Thyroid gland (tissue), 4 donors: ENCODE measurements around the gene ACSM4.

ENCODE experiments used
- POLR2A ChIP-seq, 2 donors: fragments of 450-650 bp; IDR thresholded peaks; one replicate each; pipeline ENCODE4 v1.6.1; 2017; ENCODE audit warnings: antibody characterized with exemption in 2 of 2, mild to moderate bottlenecking in 2 of 2, moderate library complexity in 1 of 2
- TF ChIP-seq, protein P1 (sequence below), 6 experiments: fragments of 200-600 bp in 3 of 6; fragments of 450-650 bp in 3 of 6; sonication (generic) in 3 of 6; IDR thresholded peaks; one replicate each; pipeline ENCODE4 v1.5.1; 2016 to 2019; ENCODE audit warnings: antibody characterized with exemption in 6 of 6, mild to moderate bottlenecking in 2 of 6, inconsistent platforms in 1 of 6, moderate library complexity in 1 of 6

DNA sequence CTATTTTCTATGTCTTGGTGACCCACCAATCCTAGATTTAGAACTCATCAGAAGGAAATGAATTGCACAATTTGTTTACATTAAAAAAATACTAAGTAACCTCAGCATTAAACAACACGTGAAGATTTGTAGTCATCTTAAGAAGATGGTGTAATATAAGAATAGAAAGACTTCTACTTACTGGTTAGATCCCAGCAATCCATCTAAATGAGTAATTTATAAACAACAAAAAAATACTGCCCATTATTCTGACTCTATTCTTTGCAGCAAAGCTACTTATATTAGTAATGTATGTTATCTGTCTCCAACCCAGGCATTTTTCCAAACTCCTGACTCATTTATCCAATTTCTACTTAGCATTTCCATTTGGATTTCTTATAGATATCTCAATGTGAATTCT is 72.3 kb downstream of the ACSM4 start:
- TF ChIP-seq, protein P1, sequence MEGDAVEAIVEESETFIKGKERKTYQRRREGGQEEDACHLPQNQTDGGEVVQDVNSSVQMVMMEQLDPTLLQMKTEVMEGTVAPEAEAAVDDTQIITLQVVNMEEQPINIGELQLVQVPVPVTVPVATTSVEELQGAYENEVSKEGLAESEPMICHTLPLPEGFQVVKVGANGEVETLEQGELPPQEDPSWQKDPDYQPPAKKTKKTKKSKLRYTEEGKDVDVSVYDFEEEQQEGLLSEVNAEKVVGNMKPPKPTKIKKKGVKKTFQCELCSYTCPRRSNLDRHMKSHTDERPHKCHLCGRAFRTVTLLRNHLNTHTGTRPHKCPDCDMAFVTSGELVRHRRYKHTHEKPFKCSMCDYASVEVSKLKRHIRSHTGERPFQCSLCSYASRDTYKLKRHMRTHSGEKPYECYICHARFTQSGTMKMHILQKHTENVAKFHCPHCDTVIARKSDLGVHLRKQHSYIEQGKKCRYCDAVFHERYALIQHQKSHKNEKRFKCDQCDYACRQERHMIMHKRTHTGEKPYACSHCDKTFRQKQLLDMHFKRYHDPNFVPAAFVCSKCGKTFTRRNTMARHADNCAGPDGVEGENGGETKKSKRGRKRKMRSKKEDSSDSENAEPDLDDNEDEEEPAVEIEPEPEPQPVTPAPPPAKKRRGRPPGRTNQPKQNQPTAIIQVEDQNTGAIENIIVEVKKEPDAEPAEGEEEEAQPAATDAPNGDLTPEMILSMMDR (IDR thresholded peaks at IDR 0.05) = no peak
- no peak for TF ChIP-seq POLR2A (IDR thresholded peaks at IDR 0.05)
